Erythroblast (primary cell): ENCODE data around the gene RC3H1.

Experiments
- GATA1 ChIP-seq: IDR thresholded peaks from 2 replicates; pipeline ENCODE4 v1.6.1; 2011; ENCODE audit warnings: low read depth, mild to moderate bottlenecking, control low read depth, low read length, moderate library complexity
- POLR2A ChIP-seq: IDR thresholded peaks from 2 replicates; pipeline ENCODE4 v1.6.1; 2011; ENCODE audit warnings: mild to moderate bottlenecking, low read length

DNA sequence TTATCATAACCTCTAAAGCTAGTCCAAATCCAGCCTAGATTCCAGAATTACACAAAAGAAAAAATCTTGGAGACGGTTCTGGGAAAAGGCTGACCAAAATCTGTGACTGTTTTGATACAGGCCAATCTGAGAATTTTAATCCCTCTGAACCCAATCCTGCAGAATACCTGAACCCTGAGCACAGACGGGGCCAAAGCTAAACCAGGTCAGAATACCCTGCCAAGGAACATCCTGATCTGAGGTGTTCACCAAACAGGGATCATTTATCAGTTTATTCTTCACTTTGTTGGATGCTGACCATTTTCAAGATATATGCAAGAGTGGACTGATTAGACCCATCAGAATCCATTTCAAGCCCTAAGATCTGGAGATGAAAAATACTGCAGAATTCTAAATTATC, 3.6 kb downstream of the RC3H1 start:
- no peak for TF ChIP-seq POLR2A
- TF ChIP-seq GATA1, result no peak
